ENCODE results near the gene RIPOR2.
A peak's percentile ranks its signal among the peaks of the same experiment; 100 is the strongest.

The RIPOR2 gene, protein sequence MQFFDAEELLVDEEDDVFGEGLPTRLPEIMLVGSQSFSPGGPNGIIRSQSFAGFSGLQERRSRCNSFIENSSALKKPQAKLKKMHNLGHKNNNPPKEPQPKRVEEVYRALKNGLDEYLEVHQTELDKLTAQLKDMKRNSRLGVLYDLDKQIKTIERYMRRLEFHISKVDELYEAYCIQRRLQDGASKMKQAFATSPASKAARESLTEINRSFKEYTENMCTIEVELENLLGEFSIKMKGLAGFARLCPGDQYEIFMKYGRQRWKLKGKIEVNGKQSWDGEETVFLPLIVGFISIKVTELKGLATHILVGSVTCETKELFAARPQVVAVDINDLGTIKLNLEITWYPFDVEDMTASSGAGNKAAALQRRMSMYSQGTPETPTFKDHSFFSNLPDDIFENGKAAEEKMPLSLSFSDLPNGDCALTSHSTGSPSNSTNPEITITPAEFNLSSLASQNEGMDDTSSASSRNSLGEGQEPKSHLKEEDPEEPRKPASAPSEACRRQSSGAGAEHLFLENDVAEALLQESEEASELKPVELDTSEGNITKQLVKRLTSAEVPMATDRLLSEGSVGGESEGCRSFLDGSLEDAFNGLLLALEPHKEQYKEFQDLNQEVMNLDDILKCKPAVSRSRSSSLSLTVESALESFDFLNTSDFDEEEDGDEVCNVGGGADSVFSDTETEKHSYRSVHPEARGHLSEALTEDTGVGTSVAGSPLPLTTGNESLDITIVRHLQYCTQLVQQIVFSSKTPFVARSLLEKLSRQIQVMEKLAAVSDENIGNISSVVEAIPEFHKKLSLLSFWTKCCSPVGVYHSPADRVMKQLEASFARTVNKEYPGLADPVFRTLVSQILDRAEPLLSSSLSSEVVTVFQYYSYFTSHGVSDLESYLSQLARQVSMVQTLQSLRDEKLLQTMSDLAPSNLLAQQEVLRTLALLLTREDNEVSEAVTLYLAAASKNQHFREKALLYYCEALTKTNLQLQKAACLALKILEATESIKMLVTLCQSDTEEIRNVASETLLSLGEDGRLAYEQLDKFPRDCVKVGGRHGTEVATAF

GRCh38 chr6:24935366-24936152, at the start of gene RIPOR2:
Gene RIPOR2 (minus strand): TSS chr6:24935960. CDS start chr6:24935898, 62 bp downstream.
- Histone ChIP-seq H3K36me3 (replicated peaks) (no peaks in the 10 kb centered on the region), H3K4me3 (ENCODE audit: low read depth, low read length) (no peak within 1 kb of the TSS), H3K27me3 (replicated peaks) (no peaks in the 10 kb centered on the region), H3K27ac (no peak within 1 kb of the TSS)
- DNase-seq, result no peak
- TF ChIP-seq CTCF (IDR thresholded peaks at IDR 0.05; ENCODE audit: low read depth, low read length, missing control alignments), result peak; percentile 31
- in situ Hi-C loops (cut with HindIII; ENCODE audit: low pct_ligation_motif_present, low sequenced_read_pairs), result no loop called here

DNA sequence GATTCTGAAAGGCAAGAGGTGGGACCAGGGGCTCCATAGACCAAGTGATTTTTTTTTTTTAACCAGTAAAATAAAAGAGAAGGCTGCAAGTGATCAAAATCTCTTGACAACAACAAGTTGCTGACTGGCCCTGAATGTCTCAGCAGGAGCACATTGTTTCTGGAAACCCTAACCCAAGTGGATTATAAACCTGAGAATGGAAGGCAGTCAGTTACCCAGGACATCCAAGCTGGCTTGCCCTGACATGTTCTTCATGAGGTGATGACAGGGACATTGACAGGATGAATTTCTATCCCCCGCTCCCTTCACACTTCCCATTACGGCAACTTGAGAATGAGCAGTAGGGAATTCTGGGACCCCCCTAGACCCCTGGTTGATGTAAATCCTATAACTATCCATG, 49.6 kb upstream of the RIPOR2 start:
- H3K36me3 ChIP-seq (replicated peaks), result no peaks in the 10 kb centered on the region
- H3K27me3 ChIP-seq (replicated peaks), result no peaks in the 10 kb centered on the region
- no peak for DNase-seq
- H3K27ac ChIP-seq, result no peak overlapping the region
- H3K4me3 ChIP-seq (ENCODE audit: low read depth, low read length), result no peak overlapping the region
- no peak for TF ChIP-seq CTCF (IDR thresholded peaks at IDR 0.05; ENCODE audit: low read depth, low read length, missing control alignments)
- in situ Hi-C loops (cut with HindIII; ENCODE audit: low pct_ligation_motif_present, low sequenced_read_pairs), result no loop called here

- DNase-seq, result no peak
Observed at GRCh38 chr6:24982231-24982630, 46.5 kb upstream of the RIPOR2 start.

DNA sequence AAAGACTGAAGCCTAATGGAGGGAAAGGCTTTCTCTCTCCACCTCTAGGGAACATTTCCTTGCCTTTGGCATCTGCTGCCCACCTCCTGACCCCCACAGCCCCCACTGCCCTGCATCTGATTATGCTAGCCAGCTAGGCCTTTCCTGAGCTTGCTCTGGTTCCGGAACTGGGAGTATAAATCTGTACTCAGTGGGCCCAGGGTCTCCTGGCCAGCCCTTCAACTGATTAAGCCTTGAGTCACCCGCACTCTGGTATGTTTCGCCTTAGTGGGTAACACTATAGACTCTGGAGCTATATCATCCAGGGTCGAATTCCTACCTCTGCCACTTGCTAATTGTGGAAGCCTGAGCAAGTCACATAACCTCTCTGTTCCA, 45.6 kb upstream of the RIPOR2 start:
- Histone ChIP-seq H3K4me3 (ENCODE audit: low read depth, low read length) (no peak overlapping the region), H3K27me3 (replicated peaks) (no peaks in the 10 kb centered on the region), H3K27ac (peak overlapping the region; percentile 34), H3K36me3 (replicated peaks) (no peaks in the 10 kb centered on the region)
- peak; percentile 62 for DNase-seq
- in situ Hi-C loops (cut with HindIII; ENCODE audit: low pct_ligation_motif_present, low sequenced_read_pairs), result no loop called here
- no peak for TF ChIP-seq CTCF (IDR thresholded peaks at IDR 0.05; ENCODE audit: low read depth, low read length, missing control alignments)

More at GRCh38 chr6:24982231-24982630, 46.5 kb upstream of the RIPOR2 start:
- TF ChIP-seq CTCF (IDR thresholded peaks at IDR 0.05; ENCODE audit: low read depth, low read length, missing control alignments), result no peak
- H3K27ac ChIP-seq, result no peak overlapping the region
- in situ Hi-C loops (cut with HindIII; ENCODE audit: low pct_ligation_motif_present, low sequenced_read_pairs), result no loop called here
- no peaks in the 10 kb centered on the region for H3K36me3 ChIP-seq (replicated peaks)
- no peak overlapping the region for H3K4me3 ChIP-seq (ENCODE audit: low read depth, low read length)
- H3K27me3 ChIP-seq (replicated peaks), result no peaks in the 10 kb centered on the region
